ENCODE results near the gene CCL13. TPM values are rescaled to one million over a fixed set of nuclear protein-coding genes. Genes with fewer than 3 reads are reported as not detected.

Gene CCL13
- polyA plus RNA-seq (2011; rRNA removed) (not detected in 2 replicates), polyA plus RNA-seq (2017; fragmentation: RNase III; extraction: RNeasy Plus Mini Kit Qiagen cat#74134 plus additional on column Dnase treatment) (not detected in 3 replicates), polyA minus RNA-seq (2011; rRNA and poly(A)+ RNA removed) (not detected in 2 replicates)
- polyA plus RNA-seq (2012; cell fraction: cytosol; rRNA removed) = not detected in 2 replicates
- polyA plus RNA-seq (2012; cell fraction: nucleus; rRNA removed) = not detected in 2 replicates

GRCh38 chr17:34356194-34356593 lies at the start of gene CCL13:
Gene CCL13 (plus strand): TSS chr17:34356480. CDS start chr17:34356527, 47 bp downstream.
- POLR2A ChIA-PET = no interaction called here
- no peak within 1 kb of the TSS for H3K4me2 ChIP-seq
- no peak within 1 kb of the TSS for H3K4me3 ChIP-seq
- FAIRE-seq (no peak), ATAC-seq (no peak), DNase-seq (ENCODE audit: low read depth in 1 of 2, low spot score in 1 of 2) (no peak)
- peaks cover 8% of the 10 kb centered on the region; the same call in 2 of the 3 replicates for H3K9me3 ChIP-seq
- no peak within 1 kb of the TSS for H3K27ac ChIP-seq
- TF ChIP-seq NFE2L2 (conservative IDR thresholded peaks at IDR 0.05; ENCODE audit: low read length) (no peak), REST (IDR thresholded peaks at IDR 0.05) (no peak), CEBPB (IDR thresholded peaks at IDR 0.05) (no peak), KDM5A (IDR thresholded peaks at IDR 0.05) (no peak), JUNB (IDR thresholded peaks at IDR 0.05) (no peak), HDAC2 (IDR thresholded peaks at IDR 0.05) (no peak), HES2 (IDR thresholded peaks at IDR 0.05) (no peak), JUN (IDR thresholded peaks at IDR 0.05) (no peak), POLR2AphosphoS2 (conservative IDR thresholded peaks at IDR 0.05; ENCODE audit: low read length) (no peak), USF2 (IDR thresholded peaks at IDR 0.05) (no peak), ZC3H11A (IDR thresholded peaks at IDR 0.05) (no peak), ZNF302 (CRISPR knock-in tag; IDR thresholded peaks at IDR 0.05) (no peak), BCL3 (IDR thresholded peaks at IDR 0.05) (no peak)
- CTCF ChIA-PET = interaction anchor here (1.0 to 18.3 kb wide), 4 partner anchors 12 to 178 kb away, joined by 3 to 571 read pairs (median 4); no protein-coding TSS in a partner anchor
- WGBS (ENCODE audit: missing lambda C conversion rate) = 87% methylated on average over 5 of the region's 5 CpGs
- no peaks in the 10 kb centered on the region for H3K4me1 ChIP-seq

GRCh38 chr17:34307110-34307509 lies 49.2 kb upstream of the CCL13 start:
- no peak for ATAC-seq
- FAIRE-seq = no peak
- no peaks in the 10 kb centered on the region for H3K9me3 ChIP-seq
- H3K27ac ChIP-seq = no peak overlapping the region; a peak in 1 of 6 replicates
- no peak for DNase-seq (ENCODE audit: low read depth in 1 of 2, low spot score in 1 of 2)
- no peak overlapping the region for H3K4me3 ChIP-seq
- CTCF ChIA-PET = interaction anchor here (0.7 to 4.0 kb wide), 9 partner anchors 15 to 136 kb away, joined by 3 to 47 read pairs (median 3); no protein-coding TSS in a partner anchor
- H3K4me2 ChIP-seq = no peak overlapping the region
- 30% methylated on average over 3 of the region's 3 CpGs for WGBS (ENCODE audit: missing lambda C conversion rate)
- POLR2A ChIA-PET = no interaction called here
- peaks cover 4% of the 10 kb centered on the region; the same call in 1 of the 3 replicates for H3K4me1 ChIP-seq
- no peak for TF ChIP-seq JUNB (IDR thresholded peaks at IDR 0.05)
- no peak for TF ChIP-seq RAD21 (conservative IDR thresholded peaks at IDR 0.05 in 1 of 2, IDR thresholded peaks at IDR 0.05 in 1 of 2)
- TF ChIP-seq HMGXB4 (CRISPR knock-in tag; IDR thresholded peaks at IDR 0.05; ENCODE audit: borderline replicate concordance) = no peak
- TF ChIP-seq SREBF2 (IDR thresholded peaks at IDR 0.05) = no peak
- no peak for TF ChIP-seq EHMT2 (IDR thresholded peaks at IDR 0.05; ENCODE audit: low read depth)
- no peak for TF ChIP-seq RNF2 (IDR thresholded peaks at IDR 0.05; ENCODE audit: borderline replicate concordance, low read depth)
- TF ChIP-seq E2F6 (IDR thresholded peaks at IDR 0.05; ENCODE audit: borderline replicate concordance, low read depth) = no peak
- TF ChIP-seq BCL3 (IDR thresholded peaks at IDR 0.05) = no peak
- TF ChIP-seq REST (IDR thresholded peaks at IDR 0.05) = no peak
- TF ChIP-seq PHF8 (IDR thresholded peaks at IDR 0.05; ENCODE audit: borderline replicate concordance, low read depth) = no peak
